ENCODE measurements around the gene FBXW4.

DNA sequence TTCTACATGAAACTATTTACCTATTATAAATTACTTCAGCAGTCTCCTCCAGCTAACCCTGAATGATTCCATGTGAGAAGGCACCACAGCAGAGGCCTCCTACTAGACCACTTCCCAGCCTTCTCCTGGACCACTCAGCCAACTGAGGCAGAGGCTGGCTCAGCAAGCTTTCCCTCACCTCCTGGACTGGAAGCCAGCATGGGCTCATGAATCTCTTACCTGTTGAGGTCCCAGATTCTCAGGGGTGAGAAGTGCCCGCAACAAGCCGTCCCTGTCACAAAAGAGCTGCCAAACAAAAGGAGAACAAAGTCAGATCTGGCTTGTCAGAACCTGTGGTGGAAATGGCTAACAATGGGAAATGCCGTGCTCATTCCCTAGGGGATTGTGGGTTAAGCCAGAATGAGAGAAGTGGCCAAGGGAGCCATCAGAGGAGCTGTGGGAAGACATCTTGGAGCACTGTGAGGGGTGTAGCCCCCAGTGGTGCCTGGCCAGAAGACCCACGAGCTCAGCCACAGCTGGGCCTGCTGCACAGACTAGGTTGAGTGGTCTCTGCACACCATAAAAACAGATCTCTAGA is 70.4 kb downstream of the FBXW4 start:
- no peak for TF ChIP-seq YY1 (IDR thresholded peaks at IDR 0.05; ENCODE audit: low read depth, low read length)
- TF ChIP-seq, protein P1, sequence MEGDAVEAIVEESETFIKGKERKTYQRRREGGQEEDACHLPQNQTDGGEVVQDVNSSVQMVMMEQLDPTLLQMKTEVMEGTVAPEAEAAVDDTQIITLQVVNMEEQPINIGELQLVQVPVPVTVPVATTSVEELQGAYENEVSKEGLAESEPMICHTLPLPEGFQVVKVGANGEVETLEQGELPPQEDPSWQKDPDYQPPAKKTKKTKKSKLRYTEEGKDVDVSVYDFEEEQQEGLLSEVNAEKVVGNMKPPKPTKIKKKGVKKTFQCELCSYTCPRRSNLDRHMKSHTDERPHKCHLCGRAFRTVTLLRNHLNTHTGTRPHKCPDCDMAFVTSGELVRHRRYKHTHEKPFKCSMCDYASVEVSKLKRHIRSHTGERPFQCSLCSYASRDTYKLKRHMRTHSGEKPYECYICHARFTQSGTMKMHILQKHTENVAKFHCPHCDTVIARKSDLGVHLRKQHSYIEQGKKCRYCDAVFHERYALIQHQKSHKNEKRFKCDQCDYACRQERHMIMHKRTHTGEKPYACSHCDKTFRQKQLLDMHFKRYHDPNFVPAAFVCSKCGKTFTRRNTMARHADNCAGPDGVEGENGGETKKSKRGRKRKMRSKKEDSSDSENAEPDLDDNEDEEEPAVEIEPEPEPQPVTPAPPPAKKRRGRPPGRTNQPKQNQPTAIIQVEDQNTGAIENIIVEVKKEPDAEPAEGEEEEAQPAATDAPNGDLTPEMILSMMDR (IDR thresholded peaks at IDR 0.05; ENCODE audit: control extremely low read depth in 1 of 3, insufficient read depth in 1 of 3, low read depth in 1 of 3, low read length in 3 of 3) = no peak
- TF ChIP-seq CREB1 (IDR thresholded peaks at IDR 0.05) = no peak
- TF ChIP-seq EZH2 (IDR thresholded peaks at IDR 0.05; ENCODE audit: low read depth, low read length, severe bottlenecking) = no peak
- TF ChIP-seq SRF (IDR thresholded peaks at IDR 0.05; ENCODE audit: low read depth, low read length) = no peak
- TF ChIP-seq TAF1 (IDR thresholded peaks at IDR 0.05; ENCODE audit: low read depth, low read length) = no peak
- TF ChIP-seq, protein P2, sequence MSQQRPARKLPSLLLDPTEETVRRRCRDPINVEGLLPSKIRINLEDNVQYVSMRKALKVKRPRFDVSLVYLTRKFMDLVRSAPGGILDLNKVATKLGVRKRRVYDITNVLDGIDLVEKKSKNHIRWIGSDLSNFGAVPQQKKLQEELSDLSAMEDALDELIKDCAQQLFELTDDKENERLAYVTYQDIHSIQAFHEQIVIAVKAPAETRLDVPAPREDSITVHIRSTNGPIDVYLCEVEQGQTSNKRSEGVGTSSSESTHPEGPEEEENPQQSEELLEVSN (IDR thresholded peaks at IDR 0.05) = no peak
- TF ChIP-seq RXRA (IDR thresholded peaks at IDR 0.05; ENCODE audit: insufficient read depth, low read depth, low read length) = no peak
- TF ChIP-seq NANOG (IDR thresholded peaks at IDR 0.05; ENCODE audit: insufficient read depth, low read depth, low read length, poor library complexity, severe bottlenecking) = no peak

Data from H1 (cell line).